Renal pelvis (tissue), 4 donors: ENCODE results near the gene NUP93. TPM values are rescaled to one million over a fixed set of nuclear protein-coding genes. Genes with fewer than 3 reads are reported as not detected.
"Not testable (repeated sequence)": the region's sequence is repeated elsewhere in the genome, so short reads cannot be mapped to it uniquely, and the experiment has no call there.

ENCODE experiments used
- DNase-seq: peaks from one replicate; pipeline ENCODE4 v3.0.0-alpha.2; 2013
- polyA plus RNA-seq, 3 donors: library from polyadenylated mRNA; unstranded; fragments of 120-200 nt; gene quantifications; one replicate each; pipeline ENCODE4 v1.2.1, GENCODE V29; 2013; ENCODE audit not compliant: insufficient read length in 3 of 3

NUP93 gene
- polyA plus RNA-seq, 3 donors, result 84.3 to 96.6 (median 89.1) TPM

DNA sequence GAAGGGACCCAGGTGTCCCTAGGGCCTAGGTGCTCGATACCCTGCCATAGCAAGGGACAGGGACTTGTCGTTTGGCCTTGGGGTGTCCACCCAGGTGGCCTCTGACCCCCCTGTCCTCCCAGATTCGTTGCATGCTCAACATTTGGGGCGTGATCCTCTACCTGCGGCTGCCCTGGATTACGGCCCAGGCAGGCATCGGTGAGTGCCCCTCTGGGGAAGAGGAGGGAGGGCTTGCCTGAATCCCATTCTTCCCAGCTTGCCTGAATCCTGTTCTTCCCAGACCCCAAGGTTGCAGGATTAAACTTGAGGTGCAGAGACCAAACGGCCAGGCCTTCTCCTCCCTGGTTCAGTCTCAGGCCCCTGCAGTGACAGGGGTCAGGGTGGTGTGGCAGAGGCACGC is 138.2 kb downstream of the NUP93 start:
- DNase-seq, result no peak

DNA sequence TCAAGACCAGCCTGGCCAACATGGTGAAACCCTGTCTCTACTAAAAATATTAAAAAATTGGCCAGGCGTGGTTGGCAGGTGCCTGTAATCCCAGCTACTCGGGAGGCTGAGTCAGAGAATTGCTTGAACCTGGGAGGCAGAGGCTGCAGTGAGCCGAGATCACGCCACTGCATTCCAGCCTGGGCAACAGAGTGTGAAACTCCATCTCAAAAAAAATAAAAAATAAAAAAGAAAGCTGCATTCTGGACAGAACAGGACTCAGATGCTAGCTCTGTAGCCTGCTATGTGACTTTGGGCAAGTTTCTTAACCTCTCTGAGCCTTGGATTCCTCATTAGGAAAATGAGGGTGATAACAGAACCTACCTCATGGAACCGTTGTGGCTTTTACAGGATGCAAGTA is 138.8 kb downstream of the NUP93 start:
- DNase-seq, result not testable (repeated sequence)

DNA sequence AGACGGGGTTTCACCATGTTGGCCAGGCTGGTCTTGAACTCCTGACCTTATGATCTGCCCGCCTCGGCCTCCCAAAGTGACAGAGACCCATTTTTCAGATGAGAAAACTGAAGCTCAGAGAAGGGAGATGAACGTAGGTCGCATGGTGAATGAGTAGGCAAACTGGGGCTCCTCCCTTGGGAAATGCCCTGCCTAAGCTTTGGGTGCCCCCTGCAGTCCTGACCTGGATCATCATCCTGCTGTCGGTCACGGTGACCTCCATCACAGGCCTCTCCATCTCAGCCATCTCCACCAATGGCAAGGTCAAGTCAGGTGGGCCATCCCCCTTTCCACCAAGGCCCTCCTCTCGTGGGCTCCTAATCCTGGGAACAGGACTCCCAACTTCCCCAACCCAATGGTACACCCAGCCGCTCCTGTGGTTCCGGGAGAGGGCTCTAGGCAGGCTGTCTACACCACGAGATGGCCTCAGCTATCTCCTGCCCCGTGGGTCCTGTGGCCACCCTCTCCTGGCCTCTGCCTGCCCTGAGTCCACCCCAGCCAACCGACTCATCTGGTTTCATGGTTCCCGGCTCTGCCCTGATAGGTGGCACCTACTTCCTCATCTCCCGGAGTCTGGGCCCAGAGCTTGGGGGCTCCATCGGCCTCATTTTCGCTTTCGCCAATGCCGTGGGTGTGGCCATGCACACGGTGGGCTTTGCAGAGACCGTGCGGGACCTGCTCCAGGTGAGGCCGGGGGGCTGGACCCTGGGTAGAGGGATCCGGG is 139.8 kb downstream of the NUP93 start:
- no peak for DNase-seq

DNA sequence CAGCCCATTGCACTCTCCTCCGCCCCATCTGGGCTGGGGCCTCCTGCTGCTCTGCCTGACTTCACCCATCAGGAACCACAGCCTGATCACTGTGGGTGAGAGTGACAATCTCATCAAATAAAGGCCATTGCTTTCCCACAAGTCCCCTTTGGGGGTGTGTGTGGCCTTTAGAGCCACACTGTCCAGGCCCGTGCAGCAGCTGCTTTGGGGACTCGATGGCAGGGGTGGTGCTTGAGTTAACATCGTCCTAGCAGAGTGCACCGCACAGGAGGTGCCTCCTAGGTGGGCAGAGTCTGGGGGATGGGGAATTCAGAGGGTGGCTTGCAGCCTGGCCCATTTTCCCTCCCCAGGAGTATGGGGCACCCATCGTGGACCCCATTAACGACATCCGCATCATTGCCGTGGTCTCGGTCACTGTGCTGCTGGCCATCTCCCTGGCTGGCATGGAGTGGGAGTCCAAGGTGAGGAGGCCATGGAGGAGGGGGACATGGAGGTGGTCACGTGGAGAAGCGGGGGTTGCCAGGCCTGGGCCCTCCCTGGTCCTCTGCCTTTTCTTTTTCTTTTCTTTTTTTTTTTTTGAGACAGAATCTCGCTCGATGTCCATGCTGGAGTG is 140.5 kb downstream of the NUP93 start:
- no peak for DNase-seq

DNA sequence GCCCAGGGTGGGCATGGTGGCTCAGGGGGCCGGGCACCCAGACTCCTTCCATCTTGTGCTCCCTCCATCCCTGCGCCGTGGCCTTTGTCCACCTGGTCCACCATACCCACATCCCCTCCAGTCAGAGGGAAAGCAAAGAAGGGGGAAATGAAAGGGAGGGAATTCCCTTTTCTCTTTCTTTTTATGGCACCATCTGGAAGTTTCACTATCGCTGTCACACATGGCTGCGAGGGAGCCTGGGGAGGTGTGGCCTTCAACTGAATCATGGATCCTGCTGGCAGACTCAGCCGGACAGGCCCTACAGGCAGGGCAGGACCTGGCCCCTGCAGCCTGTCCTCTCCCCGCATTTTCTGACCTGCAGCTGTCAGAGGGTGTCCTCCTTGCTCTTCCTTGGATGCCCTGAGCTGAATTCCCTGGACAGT is 141.3 kb downstream of the NUP93 start:
- no peak for DNase-seq

DNA sequence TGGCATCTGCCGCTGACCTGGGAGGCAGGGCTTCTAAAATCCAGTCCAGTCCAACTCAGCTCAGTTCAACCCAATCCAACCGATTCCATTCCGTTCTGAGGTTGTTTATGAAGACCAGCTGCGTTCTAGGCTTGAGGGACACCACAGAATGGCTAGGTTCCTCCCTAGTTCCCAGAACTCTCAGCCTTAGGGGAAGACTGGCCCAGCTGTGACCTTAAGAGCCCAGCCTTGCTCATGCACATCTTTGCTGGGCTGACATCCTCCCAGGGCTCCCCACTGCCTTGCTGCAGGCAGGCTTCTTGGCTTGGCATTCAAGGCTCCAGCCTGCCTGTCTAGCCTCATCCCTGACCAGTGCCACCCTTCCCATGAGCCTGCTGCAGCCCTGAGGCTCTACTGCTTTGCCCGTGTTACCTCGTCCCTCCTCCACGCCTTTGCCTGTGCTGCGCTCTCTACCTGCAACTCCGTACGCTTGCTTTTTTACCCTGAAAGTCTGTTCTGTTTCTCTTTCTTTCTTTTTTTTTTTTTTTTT is 143.0 kb downstream of the NUP93 start:
- DNase-seq, result no peak

DNA sequence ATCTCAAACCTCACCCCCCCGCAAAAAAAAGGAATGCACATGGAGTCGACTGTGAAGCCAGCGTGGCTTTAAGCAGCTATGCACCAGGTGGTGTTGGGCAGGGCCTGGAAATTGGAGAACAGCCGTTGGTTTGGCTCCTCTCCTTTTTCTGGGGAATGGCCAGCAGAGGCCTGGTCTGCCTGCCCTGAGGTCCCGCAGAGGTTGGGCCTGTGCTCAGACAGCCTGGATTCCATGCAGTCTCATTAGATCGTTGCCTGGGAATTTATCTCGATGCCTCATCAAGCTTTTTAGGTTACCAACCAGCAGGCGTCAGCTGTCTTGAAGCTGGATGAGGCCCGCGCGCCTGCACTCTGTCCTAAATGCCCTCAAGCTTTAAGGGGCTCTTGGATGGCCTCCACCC is 144.9 kb downstream of the NUP93 start:
- DNase-seq, result peak; percentile 23

DNA sequence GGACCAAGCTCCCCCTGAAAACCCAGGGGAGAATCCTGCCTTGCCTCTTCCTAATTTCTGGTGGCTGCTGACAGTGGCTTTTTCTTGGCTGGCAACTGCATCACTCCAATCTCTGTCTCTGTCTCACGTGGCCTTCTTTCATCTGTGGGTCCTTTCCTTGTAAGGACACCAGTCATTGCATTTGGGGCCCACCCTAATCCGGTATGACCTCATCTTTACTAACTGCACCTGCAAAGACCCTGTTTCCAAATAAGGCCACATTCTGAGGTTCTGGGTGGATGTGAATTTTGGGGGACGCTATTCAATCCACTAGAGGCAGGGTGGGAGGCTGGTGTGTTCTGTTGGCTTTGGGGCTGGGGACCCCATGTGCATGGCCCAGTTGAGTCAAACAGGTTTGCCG is 146.1 kb downstream of the NUP93 start:
- DNase-seq, result no peak

DNA sequence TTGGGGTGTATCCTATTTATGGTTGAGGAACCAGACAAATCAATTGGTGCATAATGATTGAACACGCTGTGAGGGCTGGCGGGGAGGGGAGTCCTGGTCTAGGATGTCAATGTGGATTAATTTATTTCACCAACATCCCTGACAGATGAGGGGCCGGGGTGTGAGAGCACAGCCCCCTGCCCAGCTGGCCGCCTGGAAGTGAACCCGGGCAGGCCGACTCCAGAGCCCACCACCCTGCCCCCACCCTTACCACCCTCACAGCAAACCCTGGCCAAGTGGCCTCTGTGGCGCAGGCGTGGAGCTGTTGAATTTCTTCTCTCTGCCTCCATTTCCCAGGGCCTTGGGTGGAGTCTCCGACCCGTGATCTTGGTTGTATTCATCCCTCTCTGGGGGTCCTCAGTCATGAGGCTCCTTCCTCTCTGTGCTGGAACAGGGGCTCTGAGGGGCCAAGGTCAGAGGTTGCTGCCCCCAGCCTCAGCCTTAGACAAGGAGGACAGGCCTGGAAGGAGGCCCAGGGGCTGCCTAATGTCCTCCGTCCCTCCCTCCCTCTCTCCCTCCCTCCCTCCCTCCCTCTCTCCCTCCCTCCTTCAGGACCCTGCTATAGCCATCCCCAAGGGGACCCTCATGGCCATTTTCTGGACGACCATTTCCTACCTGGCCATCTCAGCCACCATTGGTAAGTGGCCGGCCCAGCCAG is 147.7 kb downstream of the NUP93 start:
- no peak for DNase-seq

DNA sequence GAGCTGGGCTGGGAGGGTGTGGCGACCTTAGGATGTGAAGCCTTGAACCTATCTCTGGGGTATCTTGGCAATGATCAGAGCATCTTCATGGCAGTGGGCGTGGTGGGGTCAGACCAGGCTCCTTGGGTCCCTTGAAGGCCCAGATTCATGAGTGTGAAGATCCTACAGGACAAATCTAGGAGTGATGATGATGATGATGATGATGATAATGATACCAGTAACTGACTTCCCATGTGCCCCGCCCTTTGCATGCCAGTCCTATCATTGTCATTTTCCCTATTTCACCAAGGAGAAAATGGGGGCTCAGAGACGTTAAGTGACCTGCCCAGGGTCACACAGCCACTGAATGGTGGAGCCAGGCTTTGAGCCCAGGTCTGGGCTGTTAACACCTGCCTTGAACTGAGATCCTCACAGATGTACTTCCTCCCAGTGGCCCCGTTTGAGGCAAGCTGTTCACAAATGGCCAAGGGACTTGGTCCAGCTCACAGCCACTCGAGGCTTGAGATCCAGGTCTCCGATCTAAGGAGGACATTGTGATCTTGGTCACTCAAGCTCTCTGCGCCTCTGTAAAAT is 148.4 kb downstream of the NUP93 start:
- DNase-seq, result no peak

DNA sequence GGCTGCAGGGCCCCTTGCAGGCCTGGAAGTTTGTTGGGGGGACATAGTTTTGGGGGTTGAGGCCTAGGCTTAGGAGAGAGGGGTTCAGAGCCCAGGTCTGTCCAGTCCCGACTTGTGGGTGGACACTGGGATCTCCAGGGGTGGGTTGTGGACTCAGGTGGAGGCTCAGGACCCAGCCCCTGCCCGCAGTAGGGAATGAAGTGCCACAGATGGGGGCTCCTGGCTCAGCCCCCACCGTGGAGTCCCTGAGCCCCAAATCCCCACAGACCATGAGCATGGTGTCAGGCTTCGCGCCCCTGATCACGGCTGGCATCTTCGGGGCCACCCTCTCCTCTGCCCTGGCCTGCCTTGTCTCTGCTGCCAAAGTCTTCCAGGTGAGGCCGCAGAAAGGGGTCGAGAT is 149.3 kb downstream of the NUP93 start:
- no peak for DNase-seq

DNA sequence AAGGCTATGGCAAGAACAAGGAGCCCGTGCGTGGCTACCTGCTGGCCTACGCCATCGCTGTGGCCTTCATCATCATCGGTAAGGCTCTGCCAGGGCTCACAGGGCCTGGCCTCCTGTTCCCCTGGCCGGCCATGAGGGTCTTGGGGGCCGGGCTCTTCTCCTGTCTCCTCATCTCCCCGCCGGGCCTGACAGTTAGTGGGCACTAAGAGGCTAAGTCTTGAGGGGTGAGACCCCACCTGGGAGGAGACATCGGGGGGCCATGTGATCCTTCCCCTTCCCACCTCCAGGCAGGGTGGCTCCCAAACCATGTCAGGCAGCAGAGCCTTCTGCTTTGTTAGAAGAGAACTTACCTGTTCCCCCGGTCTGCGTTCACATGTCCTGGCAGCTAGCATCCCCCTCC is 150.2 kb downstream of the NUP93 start:
- no peak for DNase-seq

DNA sequence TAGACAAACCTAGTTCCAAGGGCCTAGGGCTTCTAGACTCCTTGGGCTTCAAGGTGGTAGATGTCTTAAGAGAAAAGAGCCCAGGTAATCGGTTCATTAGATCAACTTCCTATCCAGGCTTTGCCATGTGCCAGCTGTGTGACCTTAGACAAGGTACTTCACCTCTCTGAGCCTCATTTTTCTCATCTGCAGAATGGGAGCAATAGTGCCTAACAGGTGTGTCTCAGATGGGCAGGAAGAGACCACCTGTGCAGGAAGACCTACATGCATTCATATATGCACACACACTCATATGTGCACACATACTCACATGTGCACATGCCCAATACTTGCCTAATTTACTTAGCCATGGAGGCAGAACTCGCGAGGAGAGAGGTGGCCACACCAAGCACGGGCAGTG is 150.8 kb downstream of the NUP93 start:
- no peak for DNase-seq

DNA sequence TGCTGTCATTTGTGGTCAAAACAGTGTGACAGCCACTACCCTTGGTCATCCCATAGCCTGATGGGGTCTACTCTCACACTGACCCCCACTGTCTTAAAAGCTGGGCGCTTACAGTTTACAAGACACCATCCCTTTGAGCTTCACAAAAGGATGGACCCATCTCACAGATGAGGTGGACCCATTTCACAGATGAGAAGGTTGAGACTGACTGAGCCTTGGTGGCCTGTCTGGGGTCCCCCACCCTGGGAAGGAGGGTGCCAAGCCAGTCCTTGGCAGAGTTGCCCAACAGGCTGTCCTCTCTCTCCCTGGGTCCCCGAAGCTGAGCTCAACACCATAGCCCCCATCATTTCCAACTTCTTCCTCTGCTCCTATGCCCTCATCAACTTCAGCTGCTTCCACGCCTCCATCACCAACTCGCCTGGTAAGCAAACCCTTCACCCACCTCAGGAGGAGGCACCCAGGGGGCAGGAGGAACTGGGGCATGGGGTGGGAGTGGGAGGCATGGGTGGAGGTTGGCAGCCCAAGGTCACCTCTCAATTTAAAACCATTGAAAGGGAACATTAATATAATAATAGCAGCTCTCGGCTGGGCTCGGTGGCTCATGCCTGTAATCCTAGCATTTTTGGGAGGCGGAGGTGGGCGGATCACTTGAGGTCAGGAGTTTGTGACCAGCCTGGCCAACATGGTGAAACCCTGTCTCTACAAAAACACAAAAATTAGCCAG is 152.3 kb downstream of the NUP93 start:
- DNase-seq, result no peak

DNA sequence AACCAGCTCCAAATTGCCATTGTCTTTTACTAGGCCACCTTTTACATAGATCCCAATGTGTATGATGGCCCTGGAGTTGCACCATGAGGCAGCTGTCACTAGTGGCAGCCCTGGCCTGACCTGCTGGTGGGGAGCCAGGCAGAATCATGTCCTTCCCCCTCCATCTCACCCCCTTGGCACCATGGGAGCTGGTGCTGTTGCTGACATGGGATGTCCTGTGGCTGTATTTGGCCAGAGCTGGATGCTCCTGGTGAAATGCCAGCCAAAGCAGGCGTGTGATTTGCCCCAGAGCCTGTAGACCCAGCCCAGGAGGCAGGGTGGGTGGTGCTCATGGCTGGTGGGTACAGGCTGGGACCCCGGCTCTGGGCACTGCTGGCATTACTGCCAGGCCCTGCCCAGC is 153.7 kb downstream of the NUP93 start:
- DNase-seq, result no peak

DNA sequence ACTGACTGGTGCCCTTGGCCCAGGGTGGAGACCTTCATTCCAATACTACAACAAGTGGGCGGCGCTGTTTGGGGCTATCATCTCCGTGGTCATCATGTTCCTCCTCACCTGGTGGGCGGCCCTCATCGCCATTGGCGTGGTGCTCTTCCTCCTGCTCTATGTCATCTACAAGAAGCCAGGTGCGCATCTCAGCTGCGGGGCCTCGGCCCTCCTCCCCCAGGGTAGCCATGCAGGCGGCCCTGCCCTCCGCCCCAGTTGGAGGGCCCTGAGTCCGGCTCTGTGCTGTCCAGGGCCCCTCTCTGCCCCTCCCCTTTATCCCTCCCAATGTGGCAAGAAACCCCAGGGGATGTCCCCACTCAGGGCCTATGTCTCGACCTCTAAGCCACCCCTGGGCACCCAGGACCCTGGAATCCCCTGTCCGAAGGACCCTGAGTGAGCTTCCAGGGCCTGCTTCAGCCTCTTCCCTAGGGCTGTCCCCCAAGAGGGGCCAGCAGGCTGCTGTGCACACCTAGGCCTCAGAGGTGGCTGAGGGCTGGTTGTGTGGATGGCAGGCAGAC is 154.2 kb downstream of the NUP93 start:
- DNase-seq, result no peak

DNA sequence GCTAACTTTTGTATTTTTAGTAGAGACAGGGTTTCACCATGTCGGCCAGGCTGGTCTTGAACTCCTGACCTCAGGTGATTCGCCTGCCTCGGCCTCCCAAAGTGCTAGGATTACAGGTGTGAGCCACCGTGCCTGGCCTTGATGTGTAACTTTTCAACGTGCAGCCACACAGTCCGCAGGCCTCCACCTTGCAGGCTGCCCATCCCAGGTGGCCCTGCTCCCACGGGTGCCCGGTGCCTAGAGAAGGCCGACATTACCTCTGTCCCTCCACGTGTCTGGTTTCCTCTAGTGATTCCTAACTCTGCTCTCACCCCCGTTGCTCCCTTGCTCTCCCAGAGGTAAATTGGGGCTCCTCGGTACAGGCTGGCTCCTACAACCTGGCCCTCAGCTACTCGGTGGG is 155.0 kb downstream of the NUP93 start:
- not testable (repeated sequence) for DNase-seq

DNA sequence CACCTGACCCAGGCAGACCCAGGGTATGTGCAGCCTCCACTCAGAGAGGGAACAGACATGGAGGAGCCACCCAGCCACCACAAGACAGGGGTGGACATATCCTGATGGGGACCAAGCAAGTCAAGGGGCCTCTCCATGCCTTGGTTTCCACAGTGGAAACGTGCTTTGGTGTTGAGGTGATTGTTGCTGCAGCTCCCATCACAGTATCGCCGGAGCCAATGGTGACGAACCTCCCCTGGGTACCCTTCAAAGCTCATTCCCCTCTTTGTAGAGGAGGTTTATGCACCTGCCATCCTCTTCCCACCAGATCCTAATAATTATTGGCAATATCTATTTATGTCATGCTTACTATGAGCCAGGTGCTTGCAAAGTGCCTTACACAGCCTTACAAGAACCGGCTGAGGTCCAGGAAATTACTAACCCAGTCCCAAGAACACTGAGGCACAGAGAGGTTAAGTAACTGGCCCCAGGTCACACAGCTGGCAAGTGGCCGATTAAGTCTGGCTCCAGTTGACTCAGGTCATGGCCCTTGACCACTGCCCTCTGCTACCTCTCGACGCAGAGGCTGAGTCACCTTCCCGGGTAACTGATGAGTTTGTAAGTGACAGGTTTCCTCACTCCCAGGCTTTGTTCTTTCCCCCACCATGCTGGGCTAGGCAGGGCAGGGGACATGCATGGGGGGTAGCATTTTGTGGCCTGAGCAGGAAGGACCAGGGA is 155.7 kb downstream of the NUP93 start:
- no peak for DNase-seq

DNA sequence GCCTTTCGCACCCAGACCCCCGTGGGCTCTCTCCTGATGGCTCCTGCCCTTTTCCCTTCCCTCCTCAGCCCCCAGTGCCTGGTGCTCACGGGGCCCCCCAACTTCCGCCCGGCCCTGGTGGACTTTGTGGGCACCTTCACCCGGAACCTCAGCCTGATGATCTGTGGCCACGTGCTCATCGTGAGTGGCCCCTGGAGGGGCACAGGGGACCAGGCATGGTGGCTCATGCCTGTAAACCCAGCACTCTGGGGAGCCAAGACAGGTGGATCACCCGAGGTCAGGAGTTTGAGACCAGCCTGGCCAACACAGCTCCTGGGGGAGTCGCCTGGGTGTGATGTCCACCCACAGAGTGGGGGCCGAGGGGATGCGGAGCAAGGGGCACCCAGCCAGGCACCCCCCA is 156.4 kb downstream of the NUP93 start:
- no peak for DNase-seq

DNA sequence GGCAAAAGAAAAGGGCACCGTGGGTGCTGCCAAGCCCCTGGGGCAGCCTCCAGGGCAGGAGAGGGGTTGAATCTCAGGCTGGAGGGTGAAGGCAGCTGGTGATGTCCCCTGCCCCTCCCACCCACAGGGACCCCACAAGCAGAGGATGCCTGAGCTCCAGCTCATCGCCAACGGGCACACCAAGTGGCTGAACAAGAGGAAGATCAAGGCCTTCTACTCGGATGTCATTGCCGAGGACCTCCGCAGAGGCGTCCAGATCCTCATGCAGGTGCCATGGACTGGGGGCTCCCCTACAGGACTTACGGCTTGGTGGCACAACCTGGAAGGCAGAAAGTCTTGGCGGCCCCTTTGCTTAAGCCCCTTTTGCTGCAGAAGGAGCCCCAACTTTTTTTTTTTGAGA is 156.9 kb downstream of the NUP93 start:
- no peak for DNase-seq

DNA sequence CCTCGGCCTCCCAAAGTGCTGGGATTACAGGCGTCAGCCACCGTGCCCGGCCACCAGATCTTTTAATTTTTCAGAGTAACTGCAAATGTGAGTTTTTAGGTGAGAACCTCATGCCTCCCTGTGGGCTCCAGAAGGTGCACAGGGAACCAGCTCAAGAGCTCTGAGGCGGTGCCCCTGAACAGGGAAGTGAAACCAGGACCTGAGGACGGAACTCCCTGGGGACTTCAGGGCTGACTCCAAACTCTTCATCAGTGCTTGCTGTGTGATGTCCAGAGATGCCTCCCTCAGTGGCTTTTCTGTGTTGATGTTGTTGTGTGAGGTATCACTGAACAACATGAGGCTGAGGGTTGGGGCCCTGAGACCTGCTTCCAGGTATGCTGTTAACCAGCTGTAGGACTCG is 158.9 kb downstream of the NUP93 start:
- no peak for DNase-seq
